HEK293T (cell line): Measurements from ENCODE around the gene HS6ST1.

Experiments
- ARNT ChIP-seq: fragments of 450-650 bp; IDR thresholded peaks from 2 replicates; pipeline ENCODE4 v1.6.1; 2017; ENCODE audit warnings: mild to moderate bottlenecking
- BHLHE40 ChIP-seq: fragments of 450-650 bp; IDR thresholded peaks from 2 replicates; pipeline ENCODE4 v1.6.1; 2016; ENCODE audit warnings: mild to moderate bottlenecking, moderate library complexity, borderline replicate concordance
- CTBP1 ChIP-seq: fragments of 450-650 bp; IDR thresholded peaks from 2 replicates; pipeline ENCODE4 v1.6.1; 2016; ENCODE audit warnings: borderline replicate concordance
- FOXA1 ChIP-seq: fragments of 450-650 bp; IDR thresholded peaks from 2 replicates; pipeline ENCODE4 v1.6.1; 2016; ENCODE audit warnings: mild to moderate bottlenecking
- FOXK2 ChIP-seq: fragments of 450-650 bp; IDR thresholded peaks from 2 replicates; pipeline ENCODE4 v1.6.1; 2016; ENCODE audit warnings: mild to moderate bottlenecking
- FOXM1 ChIP-seq: fragments of 450-650 bp; IDR thresholded peaks from 2 replicates; pipeline ENCODE4 v1.6.1; 2017; ENCODE audit warnings: mild to moderate bottlenecking, borderline replicate concordance
- HDGF ChIP-seq: fragments of 450-650 bp; IDR thresholded peaks from 2 replicates; pipeline ENCODE4 v1.6.1; 2017; ENCODE audit warnings: antibody characterized with exemption, borderline replicate concordance
- LEF1 ChIP-seq: fragments of 450-650 bp; IDR thresholded peaks from 2 replicates; pipeline ENCODE4 v1.6.1; 2017; ENCODE audit warnings: mild to moderate bottlenecking, borderline replicate concordance
- NFRKB ChIP-seq: fragments of 450-650 bp; IDR thresholded peaks from 2 replicates; pipeline ENCODE4 v1.6.1; 2016; ENCODE audit warnings: mild to moderate bottlenecking, moderate library complexity
- SP1 ChIP-seq: fragments of 450-650 bp; IDR thresholded peaks from 2 replicates; pipeline ENCODE4 v1.6.1; 2017
- SUZ12 ChIP-seq: fragments of 450-650 bp; IDR thresholded peaks from 2 replicates; pipeline ENCODE4 v1.6.1; 2016; ENCODE audit warnings: mild to moderate bottlenecking
- TARDBP ChIP-seq: fragments of 450-650 bp; IDR thresholded peaks from 2 replicates; pipeline ENCODE4 v1.6.1; 2016
- ZNF384 ChIP-seq: fragments of 450-650 bp; IDR thresholded peaks from 2 replicates; pipeline ENCODE4 v1.6.1; 2016
- TF ChIP-seq, protein P1 (sequence below): fragments of 450-650 bp; IDR thresholded peaks from 2 replicates; pipeline ENCODE4 v1.6.1; 2016

DNA sequence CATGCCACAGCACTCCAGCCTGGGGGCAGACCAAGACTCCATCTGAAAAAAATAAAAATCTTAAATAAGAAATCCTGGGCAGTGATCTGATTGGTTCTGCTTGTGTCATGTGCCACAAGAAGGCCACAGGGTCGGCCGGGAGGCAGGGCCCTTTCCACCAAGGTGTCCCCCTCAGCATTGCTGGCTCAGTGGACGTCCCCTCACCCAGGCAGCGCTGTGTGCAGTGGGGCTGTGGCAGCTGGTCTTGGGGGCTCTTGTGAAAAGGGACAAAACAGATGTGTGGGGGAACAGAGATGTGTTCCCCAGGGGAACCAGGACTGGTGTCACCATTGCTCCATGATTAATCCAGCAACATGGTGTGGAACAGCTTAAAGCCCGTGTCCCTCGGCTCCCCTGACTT, 60.5 kb downstream of the HS6ST1 start:
- TF ChIP-seq ZNF384 (no peak), BHLHE40 (no peak), FOXA1 (no peak), SP1 (no peak), FOXM1 (no peak), SUZ12 (no peak), ARNT (no peak), HDGF (no peak), TARDBP (no peak), LEF1 (no peak), CTBP1 (no peak), NFRKB (no peak), FOXK2 (no peak)
- TF ChIP-seq, protein P1, sequence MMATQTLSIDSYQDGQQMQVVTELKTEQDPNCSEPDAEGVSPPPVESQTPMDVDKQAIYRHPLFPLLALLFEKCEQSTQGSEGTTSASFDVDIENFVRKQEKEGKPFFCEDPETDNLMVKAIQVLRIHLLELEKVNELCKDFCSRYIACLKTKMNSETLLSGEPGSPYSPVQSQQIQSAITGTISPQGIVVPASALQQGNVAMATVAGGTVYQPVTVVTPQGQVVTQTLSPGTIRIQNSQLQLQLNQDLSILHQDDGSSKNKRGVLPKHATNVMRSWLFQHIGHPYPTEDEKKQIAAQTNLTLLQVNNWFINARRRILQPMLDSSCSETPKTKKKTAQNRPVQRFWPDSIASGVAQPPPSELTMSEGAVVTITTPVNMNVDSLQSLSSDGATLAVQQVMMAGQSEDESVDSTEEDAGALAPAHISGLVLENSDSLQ = no peak
